ENCODE data around the gene OR2K2.
"Not testable (repeated sequence)": the region's sequence is repeated elsewhere in the genome, so short reads cannot be mapped to it uniquely, and the experiment has no call there.

OR2K2 gene

GRCh38 chr9:111320631-111321030, 9.4 kb downstream of the OR2K2 start:
- H3K9me3 ChIP-seq (ENCODE audit: low read length), result no peaks in the 10 kb centered on the region
- H3K4me3 ChIP-seq (ENCODE audit: low read depth, low read length, poor library complexity, severe bottlenecking), result no peak overlapping the region
- no peak overlapping the region for H3K4me2 ChIP-seq (ENCODE audit: low read length)
- no peaks in the 10 kb centered on the region for H3F3A ChIP-seq (ENCODE audit: insufficient read depth, low read length)
- H2AFZ ChIP-seq (ENCODE audit: low read length), result no peak overlapping the region
- no peaks in the 10 kb centered on the region for H3K36me3 ChIP-seq (ENCODE audit: insufficient read depth, low read length)
- no peak overlapping the region for H3K9ac ChIP-seq (ENCODE audit: low read length)
- H3K27me3 ChIP-seq (ENCODE audit: insufficient read depth, low read length), result no peaks in the 10 kb centered on the region
- no peak overlapping the region for H3K27ac ChIP-seq (ENCODE audit: low read depth, low read length, poor library complexity, severe bottlenecking)
- H3K9me2 ChIP-seq (ENCODE audit: low read depth, low read length), result no peaks in the 10 kb centered on the region
- TF ChIP-seq EZH2 (IDR thresholded peaks at IDR 0.05; ENCODE audit: borderline replicate concordance, low read length), result no peak
- TF ChIP-seq, protein P1, sequence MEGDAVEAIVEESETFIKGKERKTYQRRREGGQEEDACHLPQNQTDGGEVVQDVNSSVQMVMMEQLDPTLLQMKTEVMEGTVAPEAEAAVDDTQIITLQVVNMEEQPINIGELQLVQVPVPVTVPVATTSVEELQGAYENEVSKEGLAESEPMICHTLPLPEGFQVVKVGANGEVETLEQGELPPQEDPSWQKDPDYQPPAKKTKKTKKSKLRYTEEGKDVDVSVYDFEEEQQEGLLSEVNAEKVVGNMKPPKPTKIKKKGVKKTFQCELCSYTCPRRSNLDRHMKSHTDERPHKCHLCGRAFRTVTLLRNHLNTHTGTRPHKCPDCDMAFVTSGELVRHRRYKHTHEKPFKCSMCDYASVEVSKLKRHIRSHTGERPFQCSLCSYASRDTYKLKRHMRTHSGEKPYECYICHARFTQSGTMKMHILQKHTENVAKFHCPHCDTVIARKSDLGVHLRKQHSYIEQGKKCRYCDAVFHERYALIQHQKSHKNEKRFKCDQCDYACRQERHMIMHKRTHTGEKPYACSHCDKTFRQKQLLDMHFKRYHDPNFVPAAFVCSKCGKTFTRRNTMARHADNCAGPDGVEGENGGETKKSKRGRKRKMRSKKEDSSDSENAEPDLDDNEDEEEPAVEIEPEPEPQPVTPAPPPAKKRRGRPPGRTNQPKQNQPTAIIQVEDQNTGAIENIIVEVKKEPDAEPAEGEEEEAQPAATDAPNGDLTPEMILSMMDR (IDR thresholded peaks at IDR 0.05; ENCODE audit: low read length), result no peak
- no peaks in the 10 kb centered on the region for H3K4me1 ChIP-seq (ENCODE audit: insufficient read depth, low read length, severe bottlenecking)
- no peaks in the 10 kb centered on the region for H3K79me2 ChIP-seq (ENCODE audit: insufficient read depth, low read length)
- H4K20me1 ChIP-seq (ENCODE audit: insufficient read depth, low read length), result no peaks in the 10 kb centered on the region

GRCh38 chr9:111316796-111317195, 13.2 kb downstream of the OR2K2 start:
- no peak overlapping the region for H3K4me3 ChIP-seq (ENCODE audit: low read depth, low read length, poor library complexity, severe bottlenecking)
- H3K9me3 ChIP-seq (ENCODE audit: low read length), result no peaks in the 10 kb centered on the region
- H3K27ac ChIP-seq (ENCODE audit: low read depth, low read length, poor library complexity, severe bottlenecking), result no peak overlapping the region
- no peak overlapping the region for H2AFZ ChIP-seq (ENCODE audit: low read length)
- no peaks in the 10 kb centered on the region for H3K36me3 ChIP-seq (ENCODE audit: insufficient read depth, low read length)
- no peaks in the 10 kb centered on the region for H3K27me3 ChIP-seq (ENCODE audit: insufficient read depth, low read length)
- TF ChIP-seq, protein P1 (IDR thresholded peaks at IDR 0.05; ENCODE audit: low read length), result no peak
- no peak for TF ChIP-seq EZH2 (IDR thresholded peaks at IDR 0.05; ENCODE audit: borderline replicate concordance, low read length)
- no peak overlapping the region for H3K4me2 ChIP-seq (ENCODE audit: low read length)
- H4K20me1 ChIP-seq (ENCODE audit: insufficient read depth, low read length), result no peaks in the 10 kb centered on the region
- H3K79me2 ChIP-seq (ENCODE audit: insufficient read depth, low read length), result no peaks in the 10 kb centered on the region
- no peaks in the 10 kb centered on the region for H3K9me2 ChIP-seq (ENCODE audit: low read depth, low read length)
- no peaks in the 10 kb centered on the region for H3K4me1 ChIP-seq (ENCODE audit: insufficient read depth, low read length, severe bottlenecking)
- no peaks in the 10 kb centered on the region for H3F3A ChIP-seq (ENCODE audit: insufficient read depth, low read length)
- H3K9ac ChIP-seq (ENCODE audit: low read length), result no peak overlapping the region

DNA sequence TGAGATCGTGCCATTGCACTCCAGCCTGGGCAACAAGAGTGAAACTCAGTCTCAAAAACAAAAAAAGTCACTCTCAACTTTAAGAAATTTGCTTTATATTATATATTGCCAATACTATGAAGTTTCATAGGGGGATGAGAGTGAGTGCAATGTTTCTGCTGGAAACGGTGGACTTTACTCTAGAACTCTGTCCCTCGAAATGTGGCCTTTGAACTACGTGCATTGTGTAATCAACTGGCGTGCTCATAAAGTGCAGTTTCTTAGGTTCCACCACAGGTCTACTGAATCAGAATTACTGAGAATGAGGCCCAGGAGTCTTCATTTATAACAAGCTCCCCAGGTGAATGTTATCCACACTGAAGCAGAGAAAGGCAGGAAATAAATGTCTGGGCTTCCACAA, 24.1 kb downstream of the OR2K2 start:
- Histone ChIP-seq H3K27me3 (ENCODE audit: insufficient read depth, low read length) (no peaks in the 10 kb centered on the region), H3K4me3 (ENCODE audit: low read depth, low read length, poor library complexity, severe bottlenecking) (no peak overlapping the region), H3K4me1 (ENCODE audit: insufficient read depth, low read length, severe bottlenecking) (no peaks in the 10 kb centered on the region), H3F3A (ENCODE audit: insufficient read depth, low read length) (no peaks in the 10 kb centered on the region), H3K36me3 (ENCODE audit: insufficient read depth, low read length) (no peaks in the 10 kb centered on the region), H2AFZ (ENCODE audit: low read length) (no peak overlapping the region), H3K9me3 (ENCODE audit: low read length) (no peaks in the 10 kb centered on the region), H3K79me2 (ENCODE audit: insufficient read depth, low read length) (no peaks in the 10 kb centered on the region), H4K20me1 (ENCODE audit: insufficient read depth, low read length) (no peaks in the 10 kb centered on the region), H3K27ac (ENCODE audit: low read depth, low read length, poor library complexity, severe bottlenecking) (no peak overlapping the region), H3K9me2 (ENCODE audit: low read depth, low read length) (no peaks in the 10 kb centered on the region), H3K9ac (ENCODE audit: low read length) (no peak overlapping the region), H3K4me2 (ENCODE audit: low read length) (no peak overlapping the region)
- TF ChIP-seq EZH2 (IDR thresholded peaks at IDR 0.05; ENCODE audit: borderline replicate concordance, low read length), result no peak
- TF ChIP-seq, protein P1 (IDR thresholded peaks at IDR 0.05; ENCODE audit: low read length), result no peak

GRCh38 chr9:111304000-111304399, 26.0 kb downstream of the OR2K2 start:
- not testable (repeated sequence) for H3K27me3 ChIP-seq (ENCODE audit: insufficient read depth, low read length); H3K27ac ChIP-seq (ENCODE audit: low read depth, low read length, poor library complexity, severe bottlenecking)

More at GRCh38 chr9:111304000-111304399, 26.0 kb downstream of the OR2K2 start:
- H3K4me1 ChIP-seq (ENCODE audit: insufficient read depth, low read length, severe bottlenecking); H3K36me3 ChIP-seq (ENCODE audit: insufficient read depth, low read length); H3K79me2 ChIP-seq (ENCODE audit: insufficient read depth, low read length); H2AFZ ChIP-seq (ENCODE audit: low read length); H4K20me1 ChIP-seq (ENCODE audit: insufficient read depth, low read length); H3K9me2 ChIP-seq (ENCODE audit: low read depth, low read length); H3K4me3 ChIP-seq (ENCODE audit: low read depth, low read length, poor library complexity, severe bottlenecking); H3K9ac ChIP-seq (ENCODE audit: low read length); H3F3A ChIP-seq (ENCODE audit: insufficient read depth, low read length); H3K4me2 ChIP-seq (ENCODE audit: low read length); H3K9me3 ChIP-seq (ENCODE audit: low read length): not testable (repeated sequence)
